Panc1 (cell line): ENCODE results near the gene MMP14.

Experiments
- POLR2AphosphoS5 ChIP-seq: IDR thresholded peaks from 2 replicates; pipeline ENCODE4 v1.6.1; 2012; ENCODE audit warnings: mild to moderate bottlenecking, low read depth, low read length, moderate library complexity
- SIN3A ChIP-seq: IDR thresholded peaks from 2 replicates; pipeline ENCODE4 v1.6.1; 2012; ENCODE audit warnings: low read depth, mild to moderate bottlenecking, low read length, moderate library complexity, borderline replicate concordance; ENCODE audit not compliant: insufficient read depth
- TF ChIP-seq, protein P1 (sequence below): fragments of 450-650 bp; IDR thresholded peaks from 2 replicates; pipeline ENCODE4 v1.5.1; 2017; ENCODE audit warnings: mild to moderate bottlenecking

DNA sequence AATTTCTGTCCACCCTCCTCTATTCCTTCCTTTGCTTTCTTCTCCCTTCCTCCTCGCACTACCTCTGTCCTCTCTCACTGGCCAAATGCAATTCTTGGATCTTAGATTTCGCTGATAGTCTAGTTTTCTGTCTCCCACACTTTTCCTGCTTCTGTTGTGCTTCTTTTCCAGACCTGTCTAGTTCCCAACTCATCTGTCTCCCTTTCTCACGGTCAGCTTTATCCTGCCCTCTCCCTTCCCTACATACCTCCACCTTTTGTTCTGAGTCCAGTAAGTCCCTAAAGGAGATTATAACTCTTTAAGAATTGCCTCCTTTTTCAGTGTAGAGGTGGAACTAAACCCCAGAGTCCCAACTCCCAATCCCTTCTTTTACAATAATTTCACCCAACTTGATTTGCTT lies 880 bp upstream of the MMP14 start:
- TF ChIP-seq POLR2AphosphoS5 (no peak), SIN3A (no peak)
- TF ChIP-seq, protein P1, sequence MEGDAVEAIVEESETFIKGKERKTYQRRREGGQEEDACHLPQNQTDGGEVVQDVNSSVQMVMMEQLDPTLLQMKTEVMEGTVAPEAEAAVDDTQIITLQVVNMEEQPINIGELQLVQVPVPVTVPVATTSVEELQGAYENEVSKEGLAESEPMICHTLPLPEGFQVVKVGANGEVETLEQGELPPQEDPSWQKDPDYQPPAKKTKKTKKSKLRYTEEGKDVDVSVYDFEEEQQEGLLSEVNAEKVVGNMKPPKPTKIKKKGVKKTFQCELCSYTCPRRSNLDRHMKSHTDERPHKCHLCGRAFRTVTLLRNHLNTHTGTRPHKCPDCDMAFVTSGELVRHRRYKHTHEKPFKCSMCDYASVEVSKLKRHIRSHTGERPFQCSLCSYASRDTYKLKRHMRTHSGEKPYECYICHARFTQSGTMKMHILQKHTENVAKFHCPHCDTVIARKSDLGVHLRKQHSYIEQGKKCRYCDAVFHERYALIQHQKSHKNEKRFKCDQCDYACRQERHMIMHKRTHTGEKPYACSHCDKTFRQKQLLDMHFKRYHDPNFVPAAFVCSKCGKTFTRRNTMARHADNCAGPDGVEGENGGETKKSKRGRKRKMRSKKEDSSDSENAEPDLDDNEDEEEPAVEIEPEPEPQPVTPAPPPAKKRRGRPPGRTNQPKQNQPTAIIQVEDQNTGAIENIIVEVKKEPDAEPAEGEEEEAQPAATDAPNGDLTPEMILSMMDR, result no peak
